GM18519 (cell line): ENCODE results near the gene CRADD.

Experiments used
- ATAC-seq: cut with Tn5 transposase; IDR thresholded peaks from one replicate; pipeline ENCODE4 v1.9.1; 2021; ENCODE audit warnings: mild to moderate bottlenecking, moderate library complexity; ENCODE audit not compliant: unreplicated experiment, low FRiP score

The CRADD gene

DNA sequence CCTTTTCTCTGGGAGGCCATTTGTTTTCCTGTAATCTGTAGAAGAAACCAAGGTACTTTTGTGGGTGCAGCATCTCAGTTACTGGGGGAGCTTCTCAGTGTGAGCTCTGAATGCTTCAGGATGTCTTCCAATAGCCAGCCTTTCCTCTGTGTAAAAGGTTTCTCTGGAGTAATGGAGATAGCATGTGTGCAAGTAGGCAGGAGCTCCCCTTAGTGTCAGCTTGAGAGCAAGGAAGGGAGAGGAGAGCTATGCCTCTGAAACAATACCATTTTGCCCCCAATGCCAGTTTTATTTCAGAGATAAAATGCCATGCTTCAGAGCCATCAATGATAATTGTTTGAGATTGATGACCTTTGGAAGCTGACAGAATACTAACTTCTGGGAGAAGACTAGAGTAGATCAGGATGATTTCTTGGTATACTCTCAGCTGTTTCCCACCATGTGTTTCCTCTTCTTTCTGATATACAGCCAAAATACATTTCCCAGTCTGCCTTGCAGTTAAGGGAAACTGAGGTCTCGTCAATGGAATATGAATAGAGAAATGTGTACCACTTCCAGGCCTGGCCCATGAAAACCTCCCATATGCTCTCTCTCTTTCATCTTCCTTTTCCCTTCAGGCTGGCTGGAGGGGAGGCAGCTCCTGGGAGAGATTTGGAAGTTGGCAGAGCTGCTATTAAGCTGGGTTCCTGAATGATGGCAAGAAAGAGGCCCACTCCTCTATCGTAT lies 125.7 kb downstream of the CRADD start:
- ATAC-seq, result no peak

GRCh38 chr12:93803424-93803807 lies 126.2 kb downstream of the CRADD start:
- ATAC-seq, result no peak

GRCh38 chr12:93804392-93805179 lies 127.4 kb downstream of the CRADD start:
- ATAC-seq, result no peak

- no peak for ATAC-seq
Observed at GRCh38 chr12:93805736-93806141, 128.6 kb downstream of the CRADD start.

- ATAC-seq, result no peak
Observed at GRCh38 chr12:93807354-93807753, 130.2 kb downstream of the CRADD start.

- no peak for ATAC-seq
Observed at GRCh38 chr12:93808169-93808899, 131.2 kb downstream of the CRADD start.

- no peak for ATAC-seq
Observed at GRCh38 chr12:93812626-93813025, 135.5 kb downstream of the CRADD start.

DNA sequence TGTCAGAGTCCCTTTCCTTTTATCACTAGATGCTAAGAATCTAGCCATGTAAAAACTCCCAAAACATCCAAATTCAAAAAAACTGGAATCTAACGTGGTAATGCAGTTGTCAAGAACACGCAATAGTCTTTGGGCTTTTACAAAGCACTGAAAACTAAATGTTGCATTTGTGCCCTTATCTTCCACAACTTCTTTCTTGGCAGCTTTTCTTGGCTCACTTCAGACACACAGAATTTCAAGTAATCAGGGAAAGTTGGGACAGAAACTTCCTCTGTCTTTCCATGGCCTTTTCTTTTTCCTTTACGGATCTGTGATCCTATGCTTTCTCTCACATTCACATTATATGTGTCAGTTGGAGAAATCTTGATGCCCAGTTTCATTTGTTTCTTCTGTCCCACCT lies 136.0 kb downstream of the CRADD start:
- ATAC-seq, result no peak

DNA sequence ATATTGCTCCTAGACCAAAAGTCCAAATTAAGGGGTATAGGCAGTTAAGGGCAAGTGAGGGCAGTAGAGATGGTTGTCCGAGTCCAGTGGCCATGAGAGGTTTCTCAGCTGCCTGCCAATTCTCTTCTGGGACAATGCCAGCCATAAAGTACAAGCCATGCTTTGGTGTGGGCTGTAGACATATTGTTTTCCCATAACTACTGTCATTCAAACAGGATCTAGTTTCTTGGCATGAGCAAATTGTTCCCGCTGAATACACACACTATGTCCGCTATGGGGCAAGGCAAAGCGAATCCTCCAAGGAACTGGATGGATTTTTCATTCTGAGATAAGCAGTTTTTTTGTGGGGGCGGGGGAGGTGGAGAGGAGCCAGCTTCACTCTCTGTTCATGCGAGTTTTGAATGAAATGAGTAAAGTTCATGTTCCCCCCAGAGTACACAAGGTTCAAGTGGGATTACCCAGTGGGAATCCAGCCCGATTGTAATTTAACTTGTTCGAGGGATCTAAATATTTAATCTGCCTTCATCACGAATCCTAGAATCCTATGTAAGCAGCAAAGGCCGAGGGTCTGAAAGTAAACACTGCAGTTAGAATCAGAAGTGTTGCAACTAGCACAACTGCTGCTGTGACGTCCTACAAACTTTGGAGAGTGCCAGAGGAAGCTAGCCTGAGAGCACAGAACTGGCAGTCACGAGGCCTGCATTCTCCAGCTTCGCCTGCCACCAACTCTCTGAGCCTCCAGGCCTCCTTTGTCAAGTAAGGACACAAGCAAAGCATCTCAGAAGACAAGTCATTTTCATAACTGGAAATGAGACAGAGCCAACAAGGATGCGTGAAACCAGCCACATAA lies 137.0 kb downstream of the CRADD start:
- no peak for ATAC-seq

- ATAC-seq, result no peak
Observed at GRCh38 chr12:93818488-93819049, 141.4 kb downstream of the CRADD start.

GRCh38 chr12:93819050-93819491 lies 141.9 kb downstream of the CRADD start:
- ATAC-seq, result no peak

GRCh38 chr12:93823616-93824391 lies 146.6 kb downstream of the CRADD start:
- no peak for ATAC-seq

DNA sequence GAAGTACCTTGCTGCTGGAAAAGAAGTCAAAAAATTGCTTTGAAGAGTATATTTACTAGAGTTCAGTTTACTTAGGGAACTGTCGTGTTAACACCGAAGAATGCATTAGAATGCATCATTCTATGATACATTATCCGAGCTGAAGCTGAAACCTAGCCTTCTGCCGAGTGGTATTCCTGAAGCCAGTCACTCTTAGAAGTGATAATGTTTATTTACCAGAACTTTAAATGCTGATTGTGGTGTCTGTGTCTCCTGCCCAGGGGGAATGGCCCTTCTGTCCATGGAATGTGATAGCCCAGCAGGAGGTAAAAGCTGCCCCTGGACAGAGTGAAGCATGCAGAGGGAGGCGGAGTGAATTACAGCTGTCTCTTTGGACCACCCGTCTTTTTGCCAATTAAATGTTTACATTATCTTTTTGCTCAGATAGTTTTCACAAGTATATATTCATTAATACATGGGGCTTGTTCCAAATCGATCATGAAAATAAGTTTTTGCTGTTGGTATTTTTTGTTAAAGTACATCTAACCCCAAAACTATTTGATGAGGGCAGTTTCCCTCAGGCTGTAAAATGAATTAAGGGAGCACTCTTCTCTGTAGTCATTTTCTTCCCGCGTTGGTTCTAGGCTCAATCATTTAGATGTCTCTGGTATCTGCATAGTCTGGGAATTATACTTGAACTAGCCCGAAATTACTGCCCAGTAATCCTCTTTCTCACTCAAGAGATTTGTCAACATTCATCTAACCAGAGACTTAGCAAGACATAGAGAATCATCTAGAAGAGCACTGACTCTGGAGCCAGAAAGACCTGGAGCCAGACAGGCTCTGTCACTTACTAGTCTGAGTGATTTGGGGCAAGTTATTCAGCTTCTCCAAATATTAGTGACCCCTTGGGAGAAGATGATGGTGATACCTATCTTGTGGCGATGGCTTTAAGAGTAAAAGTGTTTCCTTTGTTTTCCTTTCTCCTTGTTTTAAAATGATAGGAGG lies 147.6 kb downstream of the CRADD start:
- ATAC-seq, result no peak

DNA sequence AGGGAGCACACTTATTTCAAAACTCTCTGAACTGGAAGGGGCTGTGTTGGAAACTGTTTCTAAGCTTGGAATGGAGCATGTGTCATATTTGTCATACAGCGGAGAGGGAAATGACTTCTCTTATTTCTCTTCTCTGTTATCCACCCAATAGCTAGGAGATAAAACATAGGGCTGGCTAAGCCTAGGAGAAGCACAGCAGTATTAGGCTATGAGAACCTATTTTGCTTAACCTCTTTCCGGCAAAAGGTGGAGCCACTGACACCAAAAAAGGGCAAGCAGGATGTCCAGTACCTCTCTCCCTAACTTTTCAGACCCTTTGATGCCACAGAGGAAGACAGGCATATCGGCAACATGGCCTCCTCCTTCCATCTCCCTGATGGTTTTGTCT lies 148.3 kb downstream of the CRADD start:
- ATAC-seq, result no peak

DNA sequence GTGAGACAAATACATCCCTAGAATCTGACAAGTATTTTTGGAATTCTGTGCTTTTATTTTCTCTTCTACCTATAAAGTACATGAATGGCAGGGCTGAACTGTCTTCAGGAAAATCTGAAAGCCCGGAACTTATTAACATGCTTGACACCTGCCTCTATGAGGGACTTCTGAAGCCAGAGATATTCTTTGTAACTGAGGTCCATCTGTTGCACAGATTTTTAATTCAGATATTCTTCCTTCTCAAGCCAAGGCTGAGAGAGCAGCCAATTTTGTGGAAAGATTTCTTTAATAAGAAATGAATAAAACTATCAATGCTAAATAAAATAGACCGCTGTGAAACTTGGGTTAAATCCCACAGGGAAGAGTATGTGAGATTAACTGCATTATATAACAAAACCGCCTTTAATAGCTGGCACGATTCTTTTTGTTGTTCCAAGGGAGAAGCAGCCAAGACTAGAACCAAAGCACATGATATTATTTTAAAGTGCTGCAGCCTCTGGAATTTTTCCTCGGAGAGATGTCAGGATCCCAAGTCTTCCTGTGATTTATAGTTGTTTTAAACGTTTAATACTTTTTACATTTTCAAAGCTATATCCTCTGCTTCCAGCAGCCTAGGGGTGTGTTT lies 148.9 kb downstream of the CRADD start:
- ATAC-seq, result no peak

GRCh38 chr12:93827179-93827578 lies 150.0 kb downstream of the CRADD start:
- no peak for ATAC-seq

- ATAC-seq, result no peak
Observed at GRCh38 chr12:93827669-93828068, 150.5 kb downstream of the CRADD start.

- no peak for ATAC-seq
Observed at GRCh38 chr12:93829016-93829415, 151.8 kb downstream of the CRADD start.
